ENCODE data around the gene KRTAP10-4.
"Not testable (repeated sequence)": the region's sequence is repeated elsewhere in the genome, so short reads cannot be mapped to it uniquely, and the experiment has no call there.

The KRTAP10-4 gene

DNA sequence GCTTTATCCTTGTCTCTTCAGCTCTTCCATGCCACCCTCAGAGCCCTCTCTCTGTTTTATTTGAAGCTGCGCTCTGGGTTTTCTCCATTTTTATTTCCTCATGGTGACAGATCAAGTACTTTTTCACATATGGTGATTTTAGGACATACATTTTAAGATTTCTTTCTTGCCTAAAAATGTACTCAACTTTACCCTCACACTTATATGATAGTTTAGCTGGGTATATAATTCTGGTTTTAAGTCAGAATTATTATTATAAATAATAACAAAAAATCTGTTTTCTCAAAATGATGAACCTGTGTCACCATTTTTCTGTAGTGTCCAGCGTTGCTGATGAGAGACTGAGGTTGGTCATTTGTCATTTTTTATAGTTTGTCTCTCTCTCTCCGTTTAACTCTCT, 7.6 kb downstream of the KRTAP10-4 start:
- no peak for DNase-seq

GRCh38 chr21:44582055-44582454, 8.5 kb downstream of the KRTAP10-4 start:
- DNase-seq = peak; percentile 28

DNA sequence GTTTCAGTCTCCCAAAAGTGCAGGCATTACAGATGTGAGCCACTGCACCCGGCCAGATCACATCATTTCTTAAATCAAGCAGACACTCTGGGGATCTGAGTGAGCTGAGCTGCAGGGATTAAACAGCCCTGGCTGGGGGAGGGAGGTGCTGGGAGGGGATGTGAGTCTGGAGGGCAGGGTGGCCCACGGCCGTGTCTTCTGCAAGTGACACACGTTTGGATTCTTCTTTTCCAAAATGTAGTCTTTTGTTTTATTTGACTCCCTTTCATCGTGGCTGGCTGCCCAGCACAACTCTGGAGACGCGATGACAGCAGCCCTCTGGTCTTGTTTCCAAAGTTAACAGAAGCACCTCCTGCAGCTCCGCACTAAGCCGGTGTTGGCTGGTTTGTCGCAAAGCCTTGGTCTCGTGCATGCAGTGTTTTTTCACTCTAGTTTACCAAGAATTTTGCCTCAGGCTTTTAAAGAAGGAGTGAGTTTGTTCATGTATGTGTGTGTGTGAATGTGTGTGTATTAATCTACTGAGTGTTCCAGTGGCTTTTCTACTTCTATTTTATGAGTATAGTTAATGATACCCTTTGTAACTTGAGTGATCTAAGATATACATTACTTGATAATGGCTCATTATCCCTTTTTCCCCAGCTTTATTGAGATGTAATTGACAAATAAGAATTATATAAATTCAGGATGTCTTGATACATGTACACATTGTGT, 9.7 kb downstream of the KRTAP10-4 start:
- no peak for DNase-seq

GRCh38 chr21:44583800-44584147, 10.2 kb downstream of the KRTAP10-4 start:
- no peak for DNase-seq

DNA sequence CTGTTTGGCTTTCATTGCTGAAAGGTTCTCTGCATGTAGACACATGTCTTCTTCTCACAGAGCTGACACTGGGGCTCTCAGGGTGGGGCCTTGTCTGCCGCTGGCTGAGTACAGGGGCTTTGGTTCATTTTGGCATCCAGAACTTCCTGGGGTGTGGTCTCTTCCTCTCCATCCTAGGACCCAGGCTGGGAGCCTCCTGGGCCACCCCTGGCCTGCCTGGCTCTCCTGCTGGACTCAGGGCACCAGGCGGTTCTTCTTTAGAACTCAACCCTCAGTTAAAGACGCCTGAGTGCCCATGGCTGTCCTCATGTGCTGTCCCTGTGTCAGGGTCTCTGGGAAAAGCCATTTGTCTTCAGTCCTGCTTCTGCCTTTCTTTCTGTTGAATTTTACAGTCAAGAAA, 12.4 kb downstream of the KRTAP10-4 start:
- DNase-seq = no peak

DNA sequence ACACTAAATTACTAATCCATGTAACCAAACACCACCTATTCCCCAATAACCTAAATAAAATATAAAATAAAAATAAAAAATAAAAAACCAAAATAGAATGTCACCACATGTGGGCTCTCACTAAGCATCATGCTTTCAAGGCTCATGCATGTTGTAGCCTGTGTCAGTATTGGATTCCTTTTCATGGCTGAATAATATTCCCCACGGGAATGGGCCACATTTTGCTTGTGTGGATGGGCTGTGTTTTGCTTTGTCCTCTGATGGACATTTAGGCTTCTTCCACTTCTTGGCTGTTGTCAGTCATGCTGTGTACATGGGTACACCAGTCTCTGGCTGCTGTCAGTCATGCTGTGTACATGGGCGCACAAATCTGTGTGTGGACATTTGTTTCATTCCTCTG, 15.6 kb downstream of the KRTAP10-4 start:
- DNase-seq = no peak

DNA sequence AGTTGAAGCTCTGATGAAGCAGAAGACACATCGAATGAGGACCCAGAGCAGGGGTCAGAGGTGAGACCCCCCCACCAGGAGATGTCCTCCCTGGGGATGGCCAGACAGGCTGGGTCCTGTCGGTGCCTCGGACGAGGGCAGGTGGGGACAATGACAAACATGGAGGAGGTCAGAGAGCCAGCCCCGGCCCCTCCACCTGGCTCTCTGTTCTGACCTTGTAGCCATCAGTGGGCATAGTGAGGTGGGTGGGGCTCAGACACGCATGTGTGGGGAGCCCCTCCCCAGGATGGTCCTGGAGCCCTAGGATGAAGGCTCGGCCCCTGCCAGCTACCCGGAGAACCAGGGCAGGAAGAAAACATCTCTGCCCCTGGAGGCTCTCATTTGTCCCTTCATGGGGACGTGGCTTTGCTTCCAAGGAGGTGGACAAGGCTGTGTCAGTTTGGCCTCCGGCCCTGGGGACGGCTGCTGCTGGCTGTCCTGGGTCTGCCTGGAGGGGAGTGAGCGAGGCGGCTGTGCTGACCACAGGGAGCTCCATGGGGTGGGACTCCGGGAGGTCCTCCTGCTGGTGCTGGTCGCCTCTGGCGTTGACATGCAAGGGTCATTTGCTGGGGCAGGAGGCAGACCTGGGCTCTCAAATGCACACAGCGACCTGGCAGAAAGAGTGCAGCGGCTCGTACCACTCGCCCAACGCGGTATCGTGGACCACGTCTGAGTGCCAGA, 16.2 kb downstream of the KRTAP10-4 start:
- DNase-seq = no peak

GRCh38 chr21:44590311-44590721, 16.8 kb downstream of the KRTAP10-4 start:
- DNase-seq = no peak

GRCh38 chr21:44590897-44591800, 17.6 kb downstream of the KRTAP10-4 start:
- not testable (repeated sequence) for DNase-seq

- DNase-seq = not testable (repeated sequence)
Measured at GRCh38 chr21:44591801-44592130, 18.2 kb downstream of the KRTAP10-4 start.

- DNase-seq = no peak
Measured at GRCh38 chr21:44592446-44593311, 19.1 kb downstream of the KRTAP10-4 start, which contains the start of gene KRTAP10-6. Gene KRTAP10-6 (minus strand): TSS chr21:44592505. CDS start chr21:44592484, 21 bp downstream.

GRCh38 chr21:44593598-44594405, 20.3 kb downstream of the KRTAP10-4 start:
- no peak for DNase-seq

- DNase-seq = no peak
Measured at GRCh38 chr21:44594406-44594916, 20.9 kb downstream of the KRTAP10-4 start.

- DNase-seq = no peak
Measured at GRCh38 chr21:44595524-44595923, 22.0 kb downstream of the KRTAP10-4 start.

- no peak for DNase-seq
Measured at GRCh38 chr21:44596068-44596725, 22.7 kb downstream of the KRTAP10-4 start.

- DNase-seq = no peak
Measured at GRCh38 chr21:44598061-44598460, 24.5 kb downstream of the KRTAP10-4 start.

GRCh38 chr21:44599264-44600029, 25.9 kb downstream of the KRTAP10-4 start:
- no peak for DNase-seq

- DNase-seq = not testable (repeated sequence)
Measured at GRCh38 chr21:44600118-44600978, 26.8 kb downstream of the KRTAP10-4 start, which contains the start of gene KRTAP10-7. Gene KRTAP10-7 (plus strand): TSS chr21:44600597. CDS start chr21:44600622, 25 bp downstream.

DNA sequence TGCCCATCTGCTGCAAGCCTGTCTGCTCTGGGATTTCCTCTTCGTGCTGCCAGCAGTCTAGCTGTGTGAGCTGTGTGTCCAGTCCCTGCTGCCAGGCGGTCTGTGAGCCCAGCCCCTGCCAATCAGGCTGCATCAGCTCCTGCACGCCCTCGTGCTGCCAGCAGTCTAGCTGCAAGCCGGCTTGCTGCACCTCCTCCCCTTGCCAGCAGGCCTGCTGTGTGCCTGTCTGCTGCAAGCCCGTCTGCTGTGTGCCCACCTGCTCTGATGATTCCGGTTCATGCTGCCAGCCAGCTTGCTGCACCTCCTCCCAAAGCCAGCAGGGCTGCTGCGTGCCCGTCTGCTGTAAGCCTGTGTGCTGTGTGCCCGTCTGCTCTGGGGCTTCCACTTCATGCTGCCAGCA, 27.6 kb downstream of the KRTAP10-4 start:
- not testable (repeated sequence) for DNase-seq

All from activated CD8-positive, alpha-beta memory T cell treated with anti-CD3 and anti-CD28 coated beads for 24 hours (primary cell).